ENCODE data around the gene SV2C. TPM values are rescaled to one million over a fixed set of nuclear protein-coding genes. Genes with fewer than 3 reads are reported as not detected.

Gene SV2C
- total RNA-seq, 1 donor from 2014 or later, result 0.18 TPM

DNA sequence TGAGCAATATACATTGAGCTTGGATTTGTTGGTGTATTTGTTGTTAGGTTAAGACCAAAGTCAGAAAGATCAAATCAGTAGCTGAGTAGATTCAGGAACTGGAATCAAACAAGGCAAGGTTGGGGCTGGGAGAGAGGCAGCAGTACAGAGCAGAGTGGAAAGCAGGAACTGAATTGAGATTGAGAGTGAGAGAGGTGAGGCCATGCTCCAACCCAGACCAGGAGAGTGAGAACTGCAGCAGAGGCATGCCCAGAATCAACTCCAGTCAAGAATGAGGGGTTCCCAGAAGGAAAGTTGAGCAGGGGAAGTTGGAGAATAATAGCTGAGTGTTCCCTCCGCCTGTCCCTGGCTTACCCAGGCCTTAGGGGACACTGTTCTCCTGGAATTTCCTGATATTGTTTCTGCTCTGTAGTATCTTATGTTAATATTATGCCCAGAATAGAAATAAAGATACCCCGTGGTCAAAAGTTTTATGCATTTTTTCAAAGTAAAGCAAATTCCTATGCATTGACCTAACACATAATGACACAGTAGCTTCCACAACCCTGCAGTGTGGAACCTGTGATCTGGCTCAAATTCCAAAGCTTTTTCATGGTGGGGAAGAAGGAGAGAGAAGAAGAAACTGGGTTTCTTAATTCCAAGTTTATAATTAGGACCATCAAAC is 82.7 kb downstream of the SV2C start:
- Mint-ChIP-seq H3K9me3 (peaks cover 9% of the 10 kb centered on the region), H3K4me3 (no peak overlapping the region), H3K27me3 (ENCODE audit: low read depth) (peaks cover 2% of the 10 kb centered on the region), H3K27ac (no peak overlapping the region), H3K36me3 (no peaks in the 10 kb centered on the region), H3K4me1 (no peaks in the 10 kb centered on the region)
- DNase-seq (ENCODE audit: low spot score in 2 of 2, unreplicated experiment in 2 of 2), result no peak
- TF ChIP-seq CTCF (IDR thresholded peaks at IDR 0.05; ENCODE audit: unreplicated experiment), result no peak

GRCh38 chr5:76166886-76167576 is 83.8 kb downstream of the SV2C start:
- Mint-ChIP-seq H3K27ac (no peak overlapping the region), H3K36me3 (no peaks in the 10 kb centered on the region), H3K4me1 (no peaks in the 10 kb centered on the region), H3K4me3 (no peak overlapping the region), H3K27me3 (ENCODE audit: low read depth) (peaks cover 2% of the 10 kb centered on the region), H3K9me3 (peaks cover 9% of the 10 kb centered on the region)
- no peak for DNase-seq (ENCODE audit: low spot score in 2 of 2, unreplicated experiment in 2 of 2)
- TF ChIP-seq CTCF (IDR thresholded peaks at IDR 0.05; ENCODE audit: unreplicated experiment), result no peak

DNA sequence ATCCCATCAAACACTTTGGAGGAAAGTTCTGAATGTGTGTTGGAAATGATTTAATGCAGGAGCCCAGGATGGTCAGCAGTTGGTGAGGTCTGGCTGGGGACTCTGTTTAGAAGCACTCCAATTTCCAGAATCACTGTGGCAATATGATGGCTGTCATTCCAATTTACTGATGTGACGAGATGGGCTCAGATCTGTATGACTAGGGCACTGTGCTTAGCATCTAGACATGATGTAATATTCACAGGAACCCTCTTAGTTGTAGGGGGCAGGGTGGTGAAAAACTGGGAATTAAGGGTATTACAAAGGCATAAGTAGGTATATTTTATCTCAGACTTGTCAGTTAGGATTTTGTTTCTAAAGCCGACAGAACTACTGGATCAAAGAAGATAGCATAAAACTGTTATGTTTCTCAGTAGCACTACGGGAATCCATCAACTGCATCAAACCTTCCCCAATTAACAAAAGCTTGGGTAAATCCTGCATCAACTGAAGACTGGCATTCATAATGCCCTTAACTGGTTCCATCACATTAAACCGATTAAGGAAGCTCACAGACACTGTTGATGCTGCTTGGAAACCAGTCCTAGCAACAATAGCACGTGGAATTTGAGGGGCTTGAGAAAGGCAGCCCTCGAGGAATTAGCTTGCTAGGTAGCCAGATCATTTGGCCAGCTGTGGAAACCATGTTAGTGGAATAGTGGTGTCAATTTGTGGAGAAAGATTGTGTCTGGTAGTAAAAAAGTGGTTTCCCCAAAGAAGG is 86.1 kb downstream of the SV2C start:
- H3K36me3 Mint-ChIP-seq, result no peaks in the 10 kb centered on the region
- TF ChIP-seq CTCF (IDR thresholded peaks at IDR 0.05; ENCODE audit: unreplicated experiment), result no peak
- H3K27ac Mint-ChIP-seq, result no peak overlapping the region
- no peak overlapping the region for H3K4me3 Mint-ChIP-seq
- H3K4me1 Mint-ChIP-seq, result no peaks in the 10 kb centered on the region
- DNase-seq (ENCODE audit: low spot score in 2 of 2, unreplicated experiment in 2 of 2), result no peak
- H3K27me3 Mint-ChIP-seq (ENCODE audit: low read depth), result peaks cover 2% of the 10 kb centered on the region
- H3K9me3 Mint-ChIP-seq, result peaks cover 9% of the 10 kb centered on the region

- peaks cover 15% of the 10 kb centered on the region for H3K4me1 Mint-ChIP-seq
- H3K9me3 Mint-ChIP-seq, result no peaks in the 10 kb centered on the region
- no peak overlapping the region for H3K27ac Mint-ChIP-seq
- TF ChIP-seq CTCF (IDR thresholded peaks at IDR 0.05; ENCODE audit: unreplicated experiment), result no peak
- H3K36me3 Mint-ChIP-seq, result no peaks in the 10 kb centered on the region
- H3K4me3 Mint-ChIP-seq, result no peak overlapping the region
- H3K27me3 Mint-ChIP-seq (ENCODE audit: low read depth), result no peaks in the 10 kb centered on the region
- no peak for DNase-seq (ENCODE audit: low spot score in 2 of 2, unreplicated experiment in 2 of 2)
Measured at GRCh38 chr5:76174101-76174500, 90.9 kb downstream of the SV2C start.

- peak in 1 of 2 experiments; percentile 61 for DNase-seq (ENCODE audit: low spot score in 2 of 2, unreplicated experiment in 2 of 2)
- no peaks in the 10 kb centered on the region for H3K27me3 Mint-ChIP-seq (ENCODE audit: low read depth)
Measured at GRCh38 chr5:76175051-76175666, 92.0 kb downstream of the SV2C start.

More at GRCh38 chr5:76175051-76175666, 92.0 kb downstream of the SV2C start:
- TF ChIP-seq CTCF (IDR thresholded peaks at IDR 0.05; ENCODE audit: unreplicated experiment), result no peak
- H3K9me3 Mint-ChIP-seq, result no peaks in the 10 kb centered on the region
- no peak overlapping the region for H3K27ac Mint-ChIP-seq
- H3K4me3 Mint-ChIP-seq, result no peak overlapping the region
- no peaks in the 10 kb centered on the region for H3K36me3 Mint-ChIP-seq
- peaks cover 15% of the 10 kb centered on the region for H3K4me1 Mint-ChIP-seq
